ENCODE data around the gene SPPL2C. TPM values are rescaled to one million over a fixed set of nuclear protein-coding genes. Genes with fewer than 3 reads are reported as not detected.

The SPPL2C gene
- total and polyA plus RNA-seq, 2 of the 8 experiments (the other 6 are each of a cell fraction or from before 2014, with no cell fraction given) = not detected

DNA sequence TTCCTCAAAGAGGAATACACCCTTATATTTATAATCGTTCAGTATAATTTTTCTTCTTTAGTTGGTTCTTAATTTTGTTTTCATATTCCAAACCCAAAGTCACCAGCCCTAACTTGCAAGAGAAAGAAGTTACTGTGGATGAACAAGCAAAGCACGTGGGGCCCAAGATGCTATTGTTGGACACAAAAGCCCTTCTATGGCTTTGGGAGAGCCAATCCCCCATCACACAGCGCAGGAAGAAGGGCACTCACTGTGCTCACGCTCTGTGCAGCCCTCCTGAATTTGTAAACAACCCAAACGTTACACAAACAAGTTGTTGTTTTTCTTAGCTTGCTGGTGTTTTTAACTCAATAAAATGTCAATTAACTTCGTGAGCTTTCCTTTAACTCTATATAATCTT, 22.5 kb downstream of the SPPL2C start:
- Histone ChIP-seq H4K20me1 (replicated peaks in 1 of 2; ENCODE audit: control insufficient read depth in 1 of 2, insufficient read depth in 2 of 2, low read length in 2 of 2) (no peaks in the 10 kb centered on the region), H4K5ac (ENCODE audit: insufficient read length, low read depth, low read length) (no peak overlapping the region), H2BK12ac (ENCODE audit: low read depth, low read length) (no peak overlapping the region), H3K14ac (ENCODE audit: insufficient read length) (no peak overlapping the region), H3K4me3 (ENCODE audit: extremely low read depth in 1 of 4, insufficient read depth in 2 of 4, low read depth in 3 of 4, low read length in 4 of 4) (no peak overlapping the region), H3K4ac (replicated peaks; ENCODE audit: insufficient read length, low read depth, low read length) (no peak overlapping the region), H4K91ac (replicated peaks; ENCODE audit: insufficient read length, low read length) (no peak overlapping the region), H3K56ac (replicated peaks; ENCODE audit: insufficient read length, low read depth, low read length) (no peak overlapping the region), H3K79me2 (ENCODE audit: control insufficient read depth in 1 of 2, insufficient read depth in 2 of 2, low read length in 2 of 2) (no peaks in the 10 kb centered on the region), H3K23me2 (ENCODE audit: low read depth, low read length) (0 out of 2 replicates have a peak, but pooled peaks cover 1% of the 10 kb centered on the region), H2BK120ac (replicated peaks; ENCODE audit: low read depth, low read length) (no peak overlapping the region), H2BK5ac (ENCODE audit: low read depth, low read length) (no peak overlapping the region), H3K79me1 (ENCODE audit: low read depth, low read length) (no peaks in the 10 kb centered on the region), H3K27ac (ENCODE audit: low read depth, low read length) (no peak overlapping the region), H3K23ac (ENCODE audit: insufficient read length) (no peak overlapping the region), H4K8ac (ENCODE audit: extremely low read depth, insufficient read depth, low read length) (no peak overlapping the region), H3K27me3 (replicated peaks in 1 of 4; ENCODE audit: control insufficient read depth in 3 of 4, extremely low read depth in 1 of 4, insufficient read depth in 3 of 4, low read length in 3 of 4) (no peaks in the 10 kb centered on the region; a peak in 2 of 7 replicates), H2BK15ac (ENCODE audit: low read length) (no peak overlapping the region), H2AFZ (ENCODE audit: low read length) (no peak overlapping the region), H3K4me2 (ENCODE audit: insufficient read depth in 1 of 2, low read depth in 2 of 2, low read length in 2 of 2) (no peak overlapping the region), H3K9ac (replicated peaks in 1 of 4; ENCODE audit: extremely low read depth in 1 of 4, low read depth in 3 of 4, low read length in 3 of 4) (no peak overlapping the region), H3K4me1 (replicated peaks in 1 of 4; ENCODE audit: control insufficient read depth in 3 of 4, insufficient read depth in 4 of 4, low read length in 3 of 4) (peaks cover 0 to 5% (median 2%) of the 10 kb centered on the region in 4 experiments; a peak in 2 of 7 replicates), H3K36me3 (ENCODE audit: control insufficient read depth in 2 of 4, insufficient read depth in 4 of 4, low read length in 3 of 4) (no peaks in the 10 kb centered on the region), H2BK20ac (ENCODE audit: low read length) (no peak overlapping the region), H3K18ac (ENCODE audit: extremely low read depth, low read length) (no peak overlapping the region), H3K9me3 (ENCODE audit: insufficient read depth in 2 of 2, low read depth in 1 of 2, low read length in 1 of 2) (no peaks in the 10 kb centered on the region), H2AK5ac (ENCODE audit: low read depth, low read length) (no peak overlapping the region)
- WGBS, 2 experiments (ENCODE audit: extremely low coverage in 1 of 2, insufficient coverage in 1 of 2, insufficient read length in 1 of 2, insufficient replicate concordance in 2 of 2, low coverage in 1 of 2, low lambda C conversion rate in 2 of 2, missing lambda C conversion rate in 1 of 2) = 90% methylated on average over 6 of the region's 6 CpGs; no CpG with 5 or more reads in 1 of the 2 experiments
- CTCF ChIA-PET (ENCODE audit: partially characterized antibody) = interaction anchor here (0.8 to 1.6 kb wide), 4 partner anchors 15 to 56 kb away, joined by 3 to 5 read pairs (median 3); no protein-coding TSS in a partner anchor
- no peak for DNase-seq (ENCODE audit: low read depth in 1 of 2, low spot score in 2 of 2)
- POLR2A ChIA-PET (ENCODE audit: partially characterized antibody) = interaction anchor here (1.2 kb wide), 1 partner anchor 27 kb away, joined by 4 read pairs; the partner anchor contains the start of gene MAPT
- FAIRE-seq = no peak
- TF ChIP-seq E2F6 (IDR thresholded peaks at IDR 0.05) = no peak
- no peak for TF ChIP-seq JUND (IDR thresholded peaks at IDR 0.05; ENCODE audit: low read length)
- TF ChIP-seq KDM4A (IDR thresholded peaks at IDR 0.05; ENCODE audit: low read depth, low read length, severe bottlenecking) = no peak

Measured in H1 (cell line).